ENCODE results near the gene LHX5.

The LHX5 gene

DNA sequence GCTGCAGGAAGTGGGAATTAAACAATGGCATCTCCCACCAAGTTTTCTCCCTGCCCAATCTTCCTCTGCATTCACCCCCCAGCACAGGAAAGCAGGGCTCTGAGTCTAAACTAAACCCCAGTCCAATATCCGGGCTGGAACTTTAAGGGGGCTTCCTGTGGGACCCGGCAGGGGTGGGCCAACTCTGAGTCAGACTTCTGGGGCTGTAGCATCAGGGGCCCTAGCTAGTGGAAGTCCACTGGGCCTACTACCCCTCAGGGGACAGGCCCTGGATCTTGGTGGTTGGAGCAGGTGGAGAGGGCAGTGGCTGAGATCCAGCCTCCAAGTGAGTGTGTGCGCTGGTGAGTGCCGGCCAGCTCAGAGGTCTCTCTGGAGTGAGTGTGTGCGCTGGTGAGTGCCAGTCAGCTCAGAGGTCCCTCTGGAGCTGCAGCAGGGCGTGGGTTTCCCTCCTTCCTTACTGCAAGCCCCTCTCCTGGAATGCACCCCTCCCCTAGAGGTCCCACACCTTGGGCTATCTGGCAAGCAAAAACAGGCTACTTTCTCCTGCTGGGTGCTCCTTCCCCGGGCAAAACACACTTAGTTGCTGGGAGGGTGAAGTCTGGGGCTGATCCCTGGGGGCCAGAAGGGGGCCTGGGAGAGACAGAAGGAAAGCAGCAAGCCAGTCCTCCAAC lies 5.6 kb upstream of the LHX5 start:
- DNase-seq, result no peak

DNA sequence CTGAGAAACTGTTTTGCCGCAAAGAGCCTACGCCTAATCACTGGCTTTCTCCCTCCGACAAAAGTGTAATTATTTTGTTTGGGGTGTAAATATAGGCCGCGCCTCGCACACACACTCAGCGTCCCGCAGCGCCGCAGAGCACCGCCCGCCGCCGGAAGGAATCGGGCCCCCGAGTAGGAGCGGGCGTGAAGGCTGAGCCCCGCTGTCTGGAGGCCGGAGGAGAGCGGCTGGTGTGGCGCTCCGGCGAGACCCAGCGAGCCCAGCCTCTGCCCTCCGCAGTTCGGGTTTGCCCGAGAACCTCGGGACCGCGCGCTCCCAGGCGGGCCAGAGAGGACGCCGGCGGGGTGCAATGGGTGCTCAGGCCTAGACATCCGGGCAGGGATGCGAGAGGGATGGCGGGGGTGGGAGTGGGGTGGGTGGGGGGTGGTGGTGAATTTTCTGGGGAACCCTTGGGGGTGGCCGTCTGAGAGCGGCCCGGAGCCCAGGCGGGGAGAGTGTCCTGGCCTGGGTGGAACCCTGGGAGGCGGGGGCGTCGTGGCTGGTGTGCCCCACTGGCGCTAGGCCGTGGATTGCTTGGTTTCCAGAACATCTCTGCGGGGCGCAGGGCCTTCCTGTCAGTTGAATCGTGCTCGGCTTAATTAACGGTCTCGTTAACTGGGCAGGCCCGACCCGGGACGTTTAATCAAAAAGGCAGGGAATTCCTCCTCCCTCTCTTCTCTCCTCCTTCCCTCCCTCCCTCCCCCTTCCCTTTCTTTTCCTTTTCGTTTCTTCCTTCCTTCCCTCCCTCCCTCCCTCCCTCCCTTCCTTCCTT lies 4.7 kb upstream of the LHX5 start:
- DNase-seq, result no peak

DNA sequence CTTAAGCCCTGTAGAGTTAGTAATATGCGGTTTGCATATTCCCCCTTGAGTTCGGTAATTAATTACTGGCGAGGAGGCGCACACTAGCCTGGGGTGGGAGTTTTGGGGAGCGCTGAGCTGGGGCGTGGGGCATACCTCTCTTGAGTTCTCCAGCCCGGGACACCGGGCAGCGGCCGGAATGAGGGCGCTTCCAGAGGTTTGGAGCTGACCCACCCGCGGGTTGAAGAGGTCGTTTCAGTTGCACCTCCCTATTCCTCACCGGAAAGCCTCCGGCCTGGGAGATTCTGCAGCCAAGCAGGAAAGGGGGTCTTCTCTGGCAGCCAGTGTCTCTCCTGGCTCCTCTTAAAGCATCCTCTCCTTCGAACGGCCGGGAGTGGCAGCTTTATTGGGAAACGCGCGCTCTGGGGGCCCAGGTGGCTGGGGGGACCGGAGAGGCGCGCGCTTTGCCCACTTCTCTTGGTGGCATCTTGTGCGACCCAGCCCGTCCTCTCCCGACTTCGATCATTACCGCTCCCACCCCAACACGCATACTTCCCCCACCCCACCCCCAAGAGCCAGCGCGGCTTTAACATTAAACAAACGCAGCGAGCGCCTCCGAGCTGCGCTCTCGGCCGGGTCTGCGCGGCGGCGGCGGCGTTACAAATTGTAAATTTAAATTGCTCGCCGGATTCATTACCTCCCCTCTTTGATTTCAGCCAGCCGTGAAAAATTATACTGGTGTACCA lies 3.9 kb upstream of the LHX5 start:
- no peak for DNase-seq

DNA sequence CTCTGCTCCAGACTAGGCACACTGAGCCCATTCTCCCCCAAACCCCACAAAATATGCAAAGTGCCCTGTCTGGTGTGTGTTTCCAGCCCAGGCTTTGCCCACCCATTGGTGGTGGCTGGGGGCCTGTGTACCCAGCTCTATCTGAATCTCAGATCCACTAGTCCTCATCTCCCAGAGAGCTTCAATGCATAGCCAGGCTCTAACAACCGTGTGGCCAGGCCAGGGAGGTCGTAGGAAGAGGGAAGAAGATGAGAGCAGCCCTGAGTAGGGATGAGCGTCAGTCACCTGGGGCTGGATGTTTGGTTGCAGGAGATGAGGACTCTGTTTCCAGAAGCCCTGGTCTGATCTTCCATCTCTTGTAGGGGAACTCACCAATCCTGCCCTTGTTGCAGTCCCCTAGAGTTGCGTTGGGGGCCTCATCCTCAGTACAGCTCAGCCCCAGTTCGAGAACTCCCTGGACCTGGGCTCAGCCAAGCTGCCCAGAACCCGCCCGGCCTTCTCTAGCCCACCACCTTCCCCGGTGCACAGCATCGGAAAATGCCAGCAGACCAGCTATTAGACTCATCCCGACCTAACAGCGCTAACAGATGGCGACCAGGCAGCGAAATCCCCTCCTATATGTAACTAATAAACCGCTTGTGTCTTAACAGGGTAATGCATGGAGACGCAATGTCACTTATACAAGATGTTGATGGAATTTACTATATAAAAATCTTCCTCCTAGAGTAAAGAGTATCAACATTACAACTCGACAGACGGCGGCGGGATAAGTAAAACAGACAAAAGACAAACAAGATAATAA lies 3.2 kb upstream of the LHX5 start:
- DNase-seq, result no peak

DNA sequence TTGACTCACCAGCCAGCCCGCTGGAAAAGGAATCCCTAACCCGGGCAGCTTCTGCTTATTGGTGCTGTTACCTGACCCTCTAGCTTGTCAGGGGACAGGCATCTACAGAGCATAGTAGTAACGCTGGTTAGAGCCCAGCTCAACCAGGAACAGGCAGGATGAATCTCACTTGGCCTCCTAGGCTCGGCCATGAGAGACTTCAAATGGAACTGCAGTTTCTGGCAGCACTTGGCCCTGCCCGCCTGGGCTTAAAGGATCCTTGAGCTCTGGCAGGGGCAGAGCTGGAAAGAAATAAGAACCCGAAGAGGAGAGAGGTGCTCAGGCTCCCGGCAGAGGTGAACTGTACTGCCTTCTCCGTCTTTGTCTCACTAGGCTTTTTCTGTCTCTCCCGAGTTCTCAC lies 2.3 kb upstream of the LHX5 start:
- DNase-seq, result no peak

DNA sequence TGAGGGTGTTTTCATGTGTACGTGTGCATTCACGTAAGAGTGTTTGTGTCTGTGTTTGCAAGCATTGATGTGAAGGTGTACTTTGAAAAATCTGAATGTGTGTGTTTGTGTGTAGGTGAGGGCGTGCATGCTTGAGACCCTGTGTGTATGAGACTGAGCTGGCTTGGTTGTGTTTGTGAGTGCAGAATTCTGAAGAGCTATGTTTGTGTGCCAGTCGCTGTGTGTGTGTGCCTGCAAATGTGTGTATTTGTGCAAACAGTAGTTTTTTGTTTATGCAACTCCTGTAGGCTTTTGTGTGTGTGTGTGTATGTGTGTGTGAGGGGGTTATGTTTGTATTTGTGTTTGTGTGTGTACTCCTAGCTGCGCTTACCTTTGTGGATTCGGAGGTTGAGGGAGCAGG lies 1.7 kb upstream of the LHX5 start:
- DNase-seq, result no peak

DNA sequence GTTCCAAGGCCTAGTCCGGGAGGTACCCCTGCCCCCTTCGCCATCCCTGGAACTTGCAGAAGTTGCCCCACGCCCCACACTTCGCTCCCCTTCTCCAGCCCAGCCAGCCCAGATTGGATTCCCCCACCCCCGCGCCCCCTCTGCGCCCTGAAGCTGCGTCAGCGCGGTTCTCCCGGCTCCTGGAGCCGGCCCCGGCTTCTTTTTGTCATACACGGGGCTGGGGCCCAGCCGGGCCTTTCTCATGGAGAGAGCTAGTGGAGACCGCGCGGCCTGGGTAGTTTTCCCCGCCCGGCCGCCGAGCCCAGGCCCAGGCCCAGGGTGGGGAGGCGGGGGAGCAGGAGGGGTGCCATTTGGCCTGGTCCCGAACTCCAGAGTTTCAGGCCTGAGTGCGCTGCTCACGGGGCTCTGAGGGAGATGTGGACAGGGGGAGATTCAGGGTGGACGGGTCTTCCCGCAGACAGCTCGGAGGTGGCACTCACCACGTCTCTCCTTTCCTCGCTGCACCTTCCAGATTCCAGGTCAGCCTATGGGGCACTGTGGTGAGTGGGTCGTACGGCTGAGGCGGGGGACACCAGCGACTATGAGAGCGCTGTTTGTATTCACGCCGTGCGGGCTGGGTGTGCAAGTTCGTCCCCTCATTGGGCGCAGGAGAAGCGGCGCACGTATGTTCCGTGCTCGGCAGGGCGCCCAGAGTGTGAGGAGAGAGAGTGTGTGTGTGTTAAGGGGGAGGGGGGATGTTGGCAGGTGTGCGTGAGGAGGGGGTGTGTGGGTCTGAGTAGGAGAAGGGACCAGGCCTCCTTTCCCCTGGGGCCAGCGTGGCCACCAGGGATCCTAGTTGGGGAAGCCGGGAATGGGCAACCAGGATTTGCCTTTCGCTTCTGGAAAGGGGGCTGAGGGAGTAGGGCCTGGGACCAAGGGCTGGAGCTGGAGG lies 785 bp upstream of the LHX5 start:
- no peak for DNase-seq

DNA sequence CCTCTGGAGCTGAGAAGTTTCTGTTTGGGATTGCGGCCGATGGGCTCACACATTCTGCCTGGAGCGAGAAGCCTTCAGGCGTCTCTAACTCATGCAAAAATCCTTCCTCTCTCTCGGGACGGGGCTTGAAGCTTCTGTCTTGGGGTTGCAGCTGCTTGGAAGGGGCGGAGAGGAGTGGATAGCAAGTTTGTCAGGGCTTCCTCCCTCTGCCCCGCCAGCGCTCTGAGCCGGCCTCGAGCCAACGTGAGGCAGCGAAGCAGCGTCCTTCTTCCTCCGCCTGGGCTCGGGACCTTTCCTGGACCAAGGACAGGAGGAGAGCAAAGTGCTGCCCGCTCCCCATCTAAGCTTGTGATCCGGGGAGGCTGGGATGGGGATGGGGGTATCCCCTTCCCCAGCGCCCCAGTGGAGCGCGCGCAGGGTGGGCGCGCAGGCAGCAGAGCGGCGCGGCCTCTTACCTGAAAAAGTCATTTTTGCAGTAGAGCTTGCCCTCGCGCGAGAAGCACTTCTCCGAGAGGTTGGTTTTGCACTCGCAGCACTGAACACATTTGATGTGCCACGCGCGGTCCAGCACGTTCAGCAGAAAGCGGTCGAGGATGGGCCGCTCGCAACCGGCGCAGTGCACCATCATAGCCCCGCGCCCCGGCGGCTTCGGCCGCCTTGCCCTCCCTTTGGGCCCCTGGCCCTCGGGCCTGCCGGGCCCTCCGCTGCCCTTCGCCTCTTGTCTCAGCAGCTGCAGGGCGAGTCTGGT lies 626 bp downstream of the LHX5 start:
- DNase-seq, result no peak

DNA sequence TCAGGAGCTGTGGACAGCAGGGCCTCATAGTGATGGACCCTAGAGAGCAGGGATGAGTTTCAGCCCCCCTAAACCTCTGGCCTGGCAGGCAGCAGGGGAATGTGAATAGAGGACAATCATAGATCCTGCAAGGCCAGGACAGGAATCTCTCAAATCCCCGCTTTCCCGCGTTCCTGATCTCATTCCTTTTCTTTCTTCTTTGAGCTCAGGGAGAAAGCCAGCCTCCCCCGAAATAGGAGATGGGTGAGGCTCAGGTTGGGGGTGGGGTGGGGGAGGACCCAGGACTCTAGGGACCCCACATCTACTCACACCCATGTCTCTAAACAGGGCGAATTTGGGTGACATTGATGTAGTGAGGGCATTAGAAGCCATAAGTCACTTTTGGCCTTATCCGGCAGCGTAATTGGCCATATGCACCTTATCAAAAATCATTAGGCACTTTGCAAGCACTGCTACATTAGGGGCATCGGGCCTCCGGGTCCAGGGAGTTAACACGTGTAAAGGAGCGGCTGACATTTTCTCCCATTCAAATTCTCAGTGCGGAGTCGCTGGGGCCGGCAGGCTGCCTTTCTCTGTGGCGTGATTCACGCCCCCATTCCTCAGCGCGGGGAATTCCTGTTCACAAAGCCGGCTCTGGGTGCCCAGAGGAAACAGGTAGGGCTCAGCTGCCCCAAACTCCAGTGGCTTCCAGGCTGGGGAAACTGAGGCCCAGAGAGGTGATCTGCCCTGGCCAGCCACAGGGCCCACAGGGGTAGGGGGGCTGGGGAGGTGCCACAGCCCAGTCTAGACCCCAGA lies 1.5 kb downstream of the LHX5 start:
- DNase-seq, result no peak

DNA sequence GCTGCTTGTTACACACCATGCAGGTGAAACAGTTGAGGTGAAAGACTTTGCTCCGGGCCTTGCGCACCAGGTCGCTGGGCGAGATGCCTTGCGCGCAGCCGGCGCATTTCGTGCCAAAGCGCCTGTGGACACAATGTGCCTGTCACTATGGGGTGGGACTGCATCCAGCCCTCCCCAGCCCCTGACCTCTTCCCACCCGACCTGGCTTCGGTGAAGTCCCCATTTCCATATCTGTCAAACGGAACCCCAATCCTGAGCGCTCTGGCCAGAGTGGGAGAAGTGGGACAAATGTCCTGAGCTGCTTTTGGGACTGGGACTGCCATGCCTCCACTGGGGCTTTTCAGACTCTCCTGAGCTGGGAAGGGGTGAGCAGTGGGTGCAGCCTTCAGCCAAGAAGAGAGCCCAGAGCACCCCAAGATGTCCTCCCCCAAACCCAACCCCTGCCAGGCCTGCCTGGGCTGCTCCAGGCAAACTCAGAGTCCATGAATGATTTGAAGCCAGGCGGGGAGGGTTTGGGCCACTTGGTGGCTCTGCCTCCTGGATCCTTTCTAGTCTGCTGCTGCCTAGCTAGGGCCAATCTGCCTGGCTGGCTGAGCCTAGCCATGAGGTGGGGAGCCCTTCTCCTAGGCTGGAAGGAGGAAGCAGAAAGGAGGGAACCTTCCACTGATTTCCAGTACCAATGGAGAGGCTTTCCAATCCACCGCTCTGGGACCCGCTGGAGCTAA lies 2.3 kb downstream of the LHX5 start:
- no peak for DNase-seq

DNA sequence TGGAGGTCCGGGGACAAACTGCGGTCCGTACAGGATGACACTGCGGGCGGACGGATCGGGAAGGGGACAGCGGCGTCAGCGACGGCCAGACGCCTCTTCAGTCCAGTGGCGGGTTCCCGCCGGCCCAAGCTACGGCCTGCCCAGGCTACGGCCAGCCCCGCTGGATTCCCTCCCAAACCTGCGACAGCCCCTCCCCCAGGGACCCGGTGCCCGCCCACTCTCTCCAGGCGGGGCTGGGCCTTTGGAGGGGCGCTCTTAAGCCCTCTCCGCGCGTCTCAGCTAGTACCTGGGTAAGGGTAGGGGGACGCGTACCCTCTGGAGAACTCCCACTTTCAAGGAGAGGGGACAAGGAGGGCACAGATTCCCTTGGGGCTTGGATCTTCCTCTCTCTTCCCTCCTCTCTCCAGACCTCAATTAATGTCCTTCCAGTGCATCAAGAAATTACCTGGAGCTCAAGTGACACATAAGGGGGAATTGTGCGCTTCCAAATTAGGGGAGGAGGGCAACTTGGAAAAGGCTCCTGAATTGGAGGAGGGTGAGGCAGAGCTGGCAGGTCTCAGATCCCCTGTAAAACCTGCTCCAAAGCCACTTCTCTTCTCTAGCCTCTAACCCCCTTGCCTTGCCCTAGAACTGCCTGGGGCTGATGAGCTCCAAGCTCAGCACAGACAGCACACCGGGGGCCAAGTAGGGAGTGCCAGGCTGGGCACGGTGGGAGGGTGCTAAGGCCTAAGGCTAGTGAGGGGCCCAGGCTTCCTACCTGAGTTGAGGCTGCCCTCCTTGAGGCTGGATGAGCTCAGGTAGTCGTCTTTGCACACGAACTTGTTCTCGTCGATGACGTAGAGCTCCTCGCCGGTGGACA lies 3.1 kb downstream of the LHX5 start:
- DNase-seq, result no peak

DNA sequence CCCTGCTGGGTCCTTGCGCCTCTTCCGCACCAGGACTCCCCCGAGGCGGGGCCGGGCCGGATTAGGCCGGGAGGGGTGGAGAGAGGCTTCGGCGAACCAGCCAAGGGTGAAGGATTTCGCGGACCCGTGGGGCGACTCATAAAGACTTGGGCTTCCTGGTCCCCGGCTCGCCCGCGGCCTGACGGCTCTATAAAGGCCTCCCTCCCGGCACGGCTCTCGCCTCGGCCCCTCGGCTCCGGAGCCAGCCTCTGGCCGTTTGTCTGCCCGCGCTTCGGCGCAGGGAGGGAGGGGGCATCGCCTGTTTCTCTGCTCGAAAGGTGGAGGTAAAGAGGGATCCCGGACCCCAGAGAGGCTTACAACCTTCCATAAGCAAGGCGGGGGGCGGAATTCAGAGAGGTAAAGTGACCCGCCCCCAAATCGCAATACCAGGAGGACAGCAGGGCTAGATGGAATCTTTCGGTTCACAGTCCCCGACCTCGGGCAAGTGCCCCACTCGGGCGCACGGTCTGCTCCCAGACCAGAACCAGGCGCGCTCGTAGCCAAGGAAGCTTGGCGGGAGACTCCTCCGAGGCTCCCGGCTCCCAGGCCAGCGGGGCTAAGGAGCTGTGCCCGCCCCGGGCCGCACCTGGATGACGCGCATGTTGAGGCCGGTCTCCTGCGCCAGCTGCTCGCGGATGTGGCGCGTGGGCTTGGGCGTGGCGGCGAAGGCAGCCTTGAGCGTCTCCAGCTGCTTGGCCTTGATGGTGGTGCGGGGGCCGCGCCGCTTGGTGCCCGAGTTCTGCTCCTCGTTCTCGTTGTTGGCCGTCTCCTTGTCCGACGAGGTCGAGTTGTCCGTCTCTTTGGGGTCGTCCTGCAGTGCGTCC lies 3.9 kb downstream of the LHX5 start:
- no peak for DNase-seq

DNA sequence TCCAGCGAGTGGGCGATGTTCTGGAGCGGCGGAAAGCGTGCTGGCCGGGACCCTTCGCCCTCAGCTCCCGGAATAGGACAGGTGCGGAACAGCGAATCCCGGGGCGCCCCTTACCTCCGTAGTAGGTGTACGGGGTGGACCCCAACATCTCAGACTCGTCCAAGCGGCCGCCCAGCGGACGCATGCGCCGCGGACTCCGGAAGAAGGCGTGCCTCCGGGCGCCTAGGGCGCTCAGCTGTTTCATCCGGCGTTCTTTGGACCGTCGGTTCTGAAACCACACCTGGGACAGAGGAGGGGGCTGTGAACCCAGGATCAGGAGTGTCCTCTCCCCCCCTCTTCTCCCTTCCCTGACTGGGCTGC lies 4.5 kb downstream of the LHX5 start:
- no peak for DNase-seq

DNA sequence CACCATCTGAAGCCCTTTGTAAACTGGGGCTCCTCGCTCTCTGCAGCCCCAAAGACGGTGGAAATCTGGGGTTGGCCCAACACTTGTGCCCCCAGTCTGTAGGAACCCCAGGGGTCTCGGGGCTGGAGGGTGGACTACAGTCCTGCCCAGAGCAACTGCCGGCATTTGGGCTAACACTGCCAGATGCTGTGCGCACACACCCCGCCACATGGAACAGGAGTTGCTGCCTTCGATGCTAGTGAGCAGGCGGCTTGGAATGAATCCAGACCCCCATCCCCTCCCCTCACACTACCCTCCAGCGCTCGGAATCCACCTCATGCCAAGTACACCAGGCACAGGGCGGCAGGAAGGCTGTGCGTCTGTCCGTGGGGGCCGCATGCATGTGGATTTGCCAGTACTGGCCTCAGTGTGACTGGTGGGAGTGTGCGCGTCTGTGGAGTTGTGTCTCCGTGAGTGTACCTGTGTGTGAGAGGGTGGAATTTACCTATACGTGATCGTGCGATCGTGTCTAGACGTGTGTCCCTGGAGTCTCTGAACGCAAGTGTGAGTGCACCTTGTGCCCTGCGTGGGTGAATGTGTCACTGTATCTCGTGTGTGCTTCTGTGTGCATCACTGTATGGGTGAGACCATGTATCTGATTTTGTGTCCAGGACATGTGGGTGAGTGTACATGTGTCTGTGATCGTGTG lies 5.1 kb downstream of the LHX5 start:
- no peak for DNase-seq

DNA sequence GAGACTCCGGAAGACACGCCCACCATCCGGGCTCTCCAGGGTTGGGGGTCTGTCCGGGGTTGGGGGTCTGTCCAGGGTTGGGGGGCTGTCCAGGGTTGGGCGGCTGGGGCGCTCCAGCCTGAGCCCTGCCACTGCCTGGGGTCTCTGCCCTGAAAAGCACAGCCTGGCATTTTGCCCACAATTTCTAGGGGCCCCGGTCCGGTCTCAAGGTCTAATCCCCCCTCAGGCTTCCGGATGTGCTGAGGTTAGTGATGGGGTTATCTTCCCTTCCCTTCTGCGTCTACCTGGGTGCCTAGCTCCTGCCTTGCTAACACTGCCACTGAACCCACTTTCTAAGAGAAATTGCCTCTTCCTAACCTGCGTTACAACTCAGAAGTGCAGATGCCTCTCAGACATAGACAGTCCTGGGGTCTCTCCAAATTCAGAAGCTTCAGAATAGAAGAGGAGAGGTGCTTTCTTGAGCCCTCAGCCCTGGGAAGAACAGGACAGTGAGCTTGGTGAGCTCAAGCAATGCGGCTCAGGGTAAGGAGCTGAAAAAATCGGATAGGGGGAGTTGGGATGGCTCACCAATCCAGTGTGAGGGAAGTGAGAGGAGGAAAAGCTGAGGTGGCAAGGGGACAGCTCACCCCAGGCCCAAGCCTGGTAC lies 5.7 kb downstream of the LHX5 start:
- DNase-seq, result no peak
